T-cell (primary cell): ENCODE data around the gene ADGRD1. TPM values are rescaled to one million over a fixed set of nuclear protein-coding genes. Genes with fewer than 3 reads are reported as not detected.

Experiments
- ATAC-seq, 4 experiments: fragments of 200-7000 bp in 3 of 4; fragments of 150-1000 bp in 1 of 4; cut with Tn5 transposase; replicated peaks in 1 of 4; 1 replicate in 3 of 4; 2 replicates in 1 of 4; pipeline ENCODE4 v1.10.0; 2021; ENCODE audit warnings: moderate library complexity in 3 of 4, mild to moderate bottlenecking in 2 of 4, moderate number of reproducible peaks in 1 of 4
- CTCF ChIA-PET, 2 donors: fragments of 300-600 bp; sonication (Branson Sonifier 250); formaldehyde crosslinking; loops; one replicate each; lab custom pipeline; 2022; ENCODE audit warnings: antibody characterized with exemption in 2 of 2; lab: Charles Lee
- POLR2A ChIA-PET, 2 donors: fragments of 300-600 bp; sonication (Branson Sonifier 250); formaldehyde crosslinking; loops; one replicate each; lab custom pipeline; 2022; ENCODE audit warnings: antibody characterized with exemption in 2 of 2; lab: Charles Lee
- DNase-seq, 35 experiments: peaks; one replicate each; pipeline versions ENCODE4 v3.0.0 to v3.0.0-alpha.2; 2013 to 2023
- H3K27ac ChIP-seq: one replicate; pipeline ENCODE4 v1.5.1; 2013; ENCODE audit warnings: low read length
- H3K27me3 ChIP-seq, 2 experiments: replicated peaks in 1 of 2; 1 replicate in 1 of 2; 2 replicates in 1 of 2; pipeline versions ENCODE4 v1.6.1 to v1.7.0; 2013; ENCODE audit warnings: low read length in 1 of 2, mixed read lengths in 1 of 2; ENCODE audit not compliant: control insufficient read depth in 2 of 2, insufficient read depth in 2 of 2; ENCODE audit errors: extremely low read depth in 1 of 2
- H3K36me3 ChIP-seq, 2 donors: 1 replicate in 1 of 2; 2 replicates in 1 of 2; pipeline versions ENCODE4 v1.6.1 to v1.7.0; 2013; ENCODE audit warnings: low read length in 1 of 2; ENCODE audit not compliant: control insufficient read depth in 2 of 2, insufficient read depth in 1 of 2; ENCODE audit errors: extremely low read depth in 1 of 2
- H3K4me1 ChIP-seq, 2 experiments: 1 replicate in 1 of 2; 2 replicates in 1 of 2; pipeline versions ENCODE4 v1.6.1 to v1.7.0; 2013; ENCODE audit warnings: low read length in 2 of 2, mixed read lengths in 1 of 2; ENCODE audit not compliant: insufficient read depth in 2 of 2, control insufficient read depth in 1 of 2; ENCODE audit errors: extremely low read depth in 1 of 2
- H3K4me3 ChIP-seq, 2 donors: 1 replicate in 1 of 2; 2 replicates in 1 of 2; pipeline versions ENCODE4 v1.5.1 to v1.7.0; 2013; ENCODE audit warnings: mild to moderate bottlenecking in 2 of 2, low read length in 1 of 2, moderate library complexity in 1 of 2; ENCODE audit not compliant: control insufficient read depth in 1 of 2; ENCODE audit errors: extremely low read depth in 1 of 2
- H3K9me3 ChIP-seq: 2 replicates; pipeline ENCODE4 v1.7.0; 2013
- H3K27ac Mint-ChIP-seq, 2 donors: one replicate each; pipeline ENCODE4 v1.8.0; 2020 to 2021; ENCODE audit warnings: mild to moderate bottlenecking in 2 of 2, mixed read lengths in 2 of 2
- H3K27me3 Mint-ChIP-seq, 2 donors: one replicate each; pipeline ENCODE4 v1.8.0; 2021 to 2022; ENCODE audit warnings: mixed read lengths in 2 of 2
- H3K36me3 Mint-ChIP-seq: one replicate; pipeline ENCODE4 v1.8.0; 2021; ENCODE audit warnings: mixed read lengths
- H3K4me1 Mint-ChIP-seq, 3 donors: one replicate each; pipeline ENCODE4 v1.8.0; 2020 to 2022; ENCODE audit warnings: mixed read lengths in 3 of 3, mild to moderate bottlenecking in 1 of 3
- H3K4me3 Mint-ChIP-seq, 3 donors: one replicate each; pipeline ENCODE4 v1.8.0; 2020 to 2022; ENCODE audit warnings: mild to moderate bottlenecking in 3 of 3, mixed read lengths in 3 of 3, moderate library complexity in 3 of 3
- H3K9me3 Mint-ChIP-seq, 3 donors: one replicate each; pipeline ENCODE4 v1.8.0; 2020 to 2022; ENCODE audit warnings: mixed read lengths in 3 of 3
- WGBS: methylation state at CpG from one replicate; pipeline ENCODE4 v1.1.5; 2013; ENCODE audit warnings: missing lambda C conversion rate; ENCODE audit not compliant: insufficient coverage; 5-methylcytosine and 5-hydroxymethylcytosine counted together
- total RNA-seq, 35 experiments: library from RNA in 6 of 35; stranded (reverse) in 6 of 35; fragments of 120-200 nt in 1 of 35; gene quantifications; one replicate each; pipeline versions ENCODE4 v1.2.1 to v1.2.4 and lab custom pipeline; 2013 to 2026

Gene ADGRD1
- total RNA-seq, 5 donors from 2014 or later (not counting 1 experiment from before 2014, with no cell fraction given), result 0.29 to 1.1 (median 0.43) TPM; not detected in 1

DNA sequence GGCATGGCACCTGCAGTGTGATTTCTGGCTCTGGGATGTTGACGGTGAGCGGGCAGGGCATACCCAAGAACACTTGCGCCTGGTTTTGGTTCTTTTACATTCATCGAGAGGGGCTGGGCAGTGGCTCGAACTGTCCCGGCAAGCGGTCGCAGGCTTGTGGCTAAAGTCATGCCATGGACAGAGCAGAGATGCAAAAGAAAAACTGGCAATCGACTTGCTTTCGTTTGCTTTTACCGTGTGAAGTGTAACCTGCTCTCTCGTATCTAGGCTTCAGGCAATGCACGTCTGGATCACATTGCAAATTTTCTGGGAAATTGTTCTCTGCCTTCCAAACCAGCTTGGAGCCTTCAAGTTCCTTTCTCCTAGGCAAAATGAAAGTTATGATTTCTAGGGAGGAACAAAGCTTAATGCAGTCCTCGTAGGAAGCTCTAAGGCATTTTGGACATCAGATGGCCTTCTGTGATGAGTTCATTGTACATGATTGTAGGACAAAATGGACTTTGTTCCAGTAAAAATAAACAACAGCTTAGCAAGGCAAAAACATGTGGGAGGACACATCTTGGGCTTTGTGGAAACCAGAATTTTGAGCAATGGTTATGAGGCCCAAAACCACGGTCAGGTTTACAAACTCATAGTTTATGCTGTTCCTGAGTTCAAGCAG lies 18.3 kb downstream of the ADGRD1 start:
- ChIA-PET POLR2A (no interaction called here), CTCF (no interaction called here)
- WGBS, result 87% methylated on average over 14 of the region's 15 CpGs
- H3K4me3 Mint-ChIP-seq, result no peak overlapping the region
- no peaks in the 10 kb centered on the region for H3K4me1 Mint-ChIP-seq
- Histone ChIP-seq H3K36me3 (no peaks in the 10 kb centered on the region), H3K9me3 (no peaks in the 10 kb centered on the region), H3K4me1 (no peaks in the 10 kb centered on the region), H3K27ac (no peak overlapping the region), H3K27me3 (peaks cover 0 to 15% of the 10 kb centered on the region in 2 experiments), H3K4me3 (no peak overlapping the region)
- ATAC-seq, result no peak
- no peak for DNase-seq
- H3K27me3 Mint-ChIP-seq, result peaks cover 3 to 7% of the 10 kb centered on the region in 2 donors
- H3K36me3 Mint-ChIP-seq, result no peaks in the 10 kb centered on the region
- no peaks in the 10 kb centered on the region for H3K9me3 Mint-ChIP-seq
- no peak overlapping the region for H3K27ac Mint-ChIP-seq

DNA sequence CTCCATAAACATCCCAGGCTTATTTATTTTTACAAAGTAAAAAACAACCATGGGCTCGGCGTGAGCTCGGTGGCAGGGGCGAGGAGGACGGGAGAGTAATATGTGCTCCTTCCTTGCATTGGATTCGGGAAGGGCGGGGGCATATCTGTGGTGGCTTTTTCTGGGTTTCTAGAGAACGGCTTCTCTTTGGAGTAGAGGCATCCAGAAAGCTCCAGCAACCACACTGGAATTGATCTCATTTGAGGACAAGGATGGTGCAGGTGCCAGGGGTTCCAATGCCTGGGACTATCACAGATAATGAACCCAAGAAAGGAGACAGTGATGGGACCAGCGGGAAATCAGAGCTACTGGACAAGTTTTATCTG lies 18.9 kb downstream of the ADGRD1 start:
- Histone ChIP-seq H3K4me1 (no peaks in the 10 kb centered on the region), H3K4me3 (no peak overlapping the region), H3K27me3 (peaks cover 0 to 15% of the 10 kb centered on the region in 2 experiments), H3K27ac (no peak overlapping the region), H3K9me3 (no peaks in the 10 kb centered on the region), H3K36me3 (no peaks in the 10 kb centered on the region)
- Mint-ChIP-seq H3K27me3 (peaks cover 3 to 5% of the 10 kb centered on the region in 2 donors), H3K4me1 (no peaks in the 10 kb centered on the region), H3K4me3 (no peak overlapping the region), H3K36me3 (no peaks in the 10 kb centered on the region), H3K9me3 (no peaks in the 10 kb centered on the region), H3K27ac (no peak overlapping the region)
- DNase-seq (no peak), ATAC-seq (no peak)
- 93% methylated on average over 9 of the region's 9 CpGs for WGBS
- ChIA-PET POLR2A (no interaction called here), CTCF (no interaction called here)

DNA sequence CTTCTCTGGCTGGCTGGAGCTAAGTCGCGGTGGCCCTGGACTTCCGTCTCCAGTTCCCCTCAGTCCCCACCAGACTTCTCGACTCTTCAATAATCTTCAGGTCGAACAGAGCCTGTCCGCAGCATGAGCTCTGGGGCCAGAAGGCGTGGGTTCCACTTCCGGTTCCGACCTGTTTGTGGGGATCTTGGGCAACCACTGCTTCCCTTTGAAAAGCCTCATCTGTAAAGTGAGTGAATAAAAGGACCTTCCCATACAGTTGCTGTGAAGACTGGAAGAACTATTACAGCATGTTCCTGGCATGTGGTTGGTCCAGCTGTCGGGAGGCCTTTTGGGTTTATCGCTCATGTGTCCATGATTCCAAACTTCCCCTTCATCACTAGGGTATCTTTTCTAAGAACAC lies 19.4 kb downstream of the ADGRD1 start:
- Histone ChIP-seq H3K4me1 (no peaks in the 10 kb centered on the region), H3K27me3 (peaks cover 0 to 16% of the 10 kb centered on the region in 2 experiments), H3K9me3 (no peaks in the 10 kb centered on the region), H3K36me3 (no peaks in the 10 kb centered on the region), H3K4me3 (no peak overlapping the region), H3K27ac (no peak overlapping the region)
- H3K9me3 Mint-ChIP-seq, result no peaks in the 10 kb centered on the region
- ChIA-PET CTCF (no interaction called here), POLR2A (no interaction called here)
- DNase-seq (no peak), ATAC-seq (no peak)
- no peaks in the 10 kb centered on the region for H3K4me1 Mint-ChIP-seq
- no peak overlapping the region for H3K4me3 Mint-ChIP-seq
- 81% methylated on average over 9 of the region's 11 CpGs for WGBS
- no peak overlapping the region for H3K27ac Mint-ChIP-seq
- peaks cover 3% of the 10 kb centered on the region in 2 donors for H3K27me3 Mint-ChIP-seq
- no peaks in the 10 kb centered on the region for H3K36me3 Mint-ChIP-seq

DNA sequence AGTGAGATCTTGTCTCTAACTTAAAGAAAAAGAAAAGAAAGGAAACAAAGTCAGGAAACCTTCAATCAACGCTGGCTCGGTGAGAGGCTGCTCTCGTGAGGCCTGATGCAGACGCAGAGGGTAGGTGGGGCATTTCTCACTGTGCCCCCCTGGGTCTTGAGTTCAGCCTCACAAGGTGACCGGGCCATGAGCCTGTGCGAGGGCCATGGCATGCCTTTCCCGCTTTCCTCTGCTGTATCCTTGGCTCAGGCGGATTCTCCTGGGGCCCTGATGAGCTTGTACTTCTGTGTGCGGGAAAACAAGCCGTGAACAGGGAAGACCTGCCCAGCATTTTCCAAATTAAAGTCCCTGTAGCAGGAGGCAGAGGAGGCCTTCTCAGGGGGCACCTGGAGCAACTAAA lies 20.2 kb downstream of the ADGRD1 start:
- H3K4me3 ChIP-seq, result no peak overlapping the region
- H3K4me1 ChIP-seq, result no peaks in the 10 kb centered on the region
- ATAC-seq (no peak), DNase-seq (no peak)
- peaks cover 0 to 13% of the 10 kb centered on the region in 2 experiments for H3K27me3 ChIP-seq
- 89% methylated on average over 6 of the region's 10 CpGs for WGBS
- no peak overlapping the region for H3K27ac ChIP-seq
- no peaks in the 10 kb centered on the region for H3K9me3 Mint-ChIP-seq
- H3K36me3 ChIP-seq, result no peaks in the 10 kb centered on the region
- POLR2A ChIA-PET, result no interaction called here
- H3K36me3 Mint-ChIP-seq, result no peaks in the 10 kb centered on the region
- H3K27me3 Mint-ChIP-seq, result peaks cover 2 to 3% of the 10 kb centered on the region in 2 donors
- no peaks in the 10 kb centered on the region for H3K9me3 ChIP-seq
- no peak overlapping the region for H3K4me3 Mint-ChIP-seq
- CTCF ChIA-PET, result no interaction called here
- H3K4me1 Mint-ChIP-seq, result no peaks in the 10 kb centered on the region
- H3K27ac Mint-ChIP-seq, result no peak overlapping the region

DNA sequence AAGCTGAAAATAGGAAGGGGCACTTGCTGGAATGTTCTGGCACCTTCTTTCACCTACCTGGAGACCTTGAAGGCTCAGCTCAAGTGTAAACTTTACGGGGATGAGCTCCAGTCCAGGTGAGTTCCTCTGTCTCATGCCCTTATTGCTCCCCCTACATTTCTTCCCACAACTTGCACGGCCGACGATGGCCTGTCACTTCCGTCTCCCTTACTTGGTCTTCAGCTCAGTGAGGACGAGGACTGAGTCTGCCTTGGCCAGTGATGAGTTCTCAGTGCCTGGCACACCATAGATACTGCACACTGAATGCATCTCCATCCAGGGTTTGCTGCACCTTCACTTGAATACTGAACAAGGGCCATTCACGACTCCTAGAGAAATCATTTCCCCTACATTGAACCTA lies 21.4 kb downstream of the ADGRD1 start:
- H3K4me3 ChIP-seq, result no peak overlapping the region
- no peaks in the 10 kb centered on the region for H3K4me1 ChIP-seq
- peaks cover 0 to 13% of the 10 kb centered on the region in 2 experiments for H3K27me3 ChIP-seq
- DNase-seq (no peak), ATAC-seq (no peak)
- H3K4me1 Mint-ChIP-seq, result no peaks in the 10 kb centered on the region
- H3K27ac Mint-ChIP-seq, result no peak overlapping the region
- ChIA-PET CTCF (no interaction called here), POLR2A (no interaction called here)
- WGBS, result 84% methylated on average over 4 of the region's 7 CpGs
- no peaks in the 10 kb centered on the region for H3K36me3 Mint-ChIP-seq
- H3K27me3 Mint-ChIP-seq, result peaks cover 1 to 3% of the 10 kb centered on the region in 2 donors
- no peaks in the 10 kb centered on the region for H3K9me3 Mint-ChIP-seq
- no peaks in the 10 kb centered on the region for H3K36me3 ChIP-seq
- H3K4me3 Mint-ChIP-seq, result no peak overlapping the region
- no peaks in the 10 kb centered on the region for H3K9me3 ChIP-seq
- no peak overlapping the region for H3K27ac ChIP-seq

DNA sequence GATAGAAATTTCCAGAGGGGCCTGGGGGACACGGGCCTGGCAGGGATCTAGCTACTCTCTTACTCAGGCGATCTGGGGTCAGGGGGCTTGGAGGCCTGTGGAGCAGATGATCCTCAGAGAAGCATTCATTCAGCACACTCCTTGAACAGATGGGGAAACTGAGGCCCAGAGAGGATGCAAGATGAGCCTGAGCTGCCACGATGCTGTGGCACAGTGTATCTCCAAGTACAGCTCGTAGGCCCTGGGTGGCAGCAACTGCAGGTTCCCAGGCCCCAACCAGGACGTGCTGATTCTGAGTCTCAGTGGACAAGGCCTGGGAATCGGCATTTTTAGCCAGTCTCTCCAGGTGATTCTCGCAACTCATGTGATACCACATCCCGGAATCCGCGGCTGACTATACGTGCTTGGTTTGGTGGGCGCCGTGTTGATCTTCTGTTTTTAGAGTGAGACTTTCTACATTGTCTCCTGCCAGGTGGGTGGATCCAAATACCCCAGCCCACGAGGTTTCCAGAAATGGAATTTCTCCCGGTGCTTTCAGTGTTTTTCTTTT lies 22.5 kb downstream of the ADGRD1 start:
- no peaks in the 10 kb centered on the region for H3K9me3 ChIP-seq
- Mint-ChIP-seq H3K36me3 (no peaks in the 10 kb centered on the region), H3K27ac (no peak overlapping the region), H3K4me3 (no peak overlapping the region), H3K4me1 (peaks cover 0 to 4% (median 0%) of the 10 kb centered on the region in 3 donors), H3K9me3 (no peaks in the 10 kb centered on the region), H3K27me3 (peaks cover 3 to 8% of the 10 kb centered on the region in 2 donors)
- H3K36me3 ChIP-seq, result no peaks in the 10 kb centered on the region
- no peak overlapping the region for H3K4me3 ChIP-seq
- ChIA-PET POLR2A (no interaction called here), CTCF (no interaction called here)
- H3K27ac ChIP-seq, result no peak overlapping the region
- DNase-seq (no peak), ATAC-seq (no peak)
- 87% methylated on average over 13 of the region's 15 CpGs for WGBS
- no peaks in the 10 kb centered on the region for H3K4me1 ChIP-seq
- H3K27me3 ChIP-seq, result peaks cover 0 to 12% of the 10 kb centered on the region in 2 experiments
